K562 (cell line): Measurements from ENCODE around the gene RIOK3. TPM values are rescaled to one million over a fixed set of nuclear protein-coding genes. Genes with fewer than 3 reads are reported as not detected.

ENCODE experiments used
- DACH1 ChIP-seq: fragments of 450-650 bp; IDR thresholded peaks from 2 replicates; pipeline ENCODE4 v1.6.1; 2018; ENCODE audit not compliant: partially characterized antibody
- DDX20 ChIP-seq: fragments of 450-650 bp; IDR thresholded peaks from 2 replicates; pipeline ENCODE4 v1.6.1; 2016; ENCODE audit warnings: missing genetic modification characterization, low read depth, mild to moderate bottlenecking, missing compliant biosample characterization, moderate library complexity
- EP400 ChIP-seq: fragments of 450-650 bp; IDR thresholded peaks from 2 replicates; pipeline ENCODE4 v1.6.1; 2017; ENCODE audit warnings: antibody characterized with exemption, mild to moderate bottlenecking, moderate library complexity
- FIP1L1 ChIP-seq: fragments of 200-400 bp; formaldehyde crosslinking; IDR thresholded peaks from 2 replicates; pipeline ENCODE4 v1.6.1; 2018; ENCODE audit warnings: mild to moderate bottlenecking, low read depth, low read length; ENCODE audit not compliant: poor library complexity, severe bottlenecking
- IRF2 ChIP-seq: sonication (generic); formaldehyde crosslinking; IDR thresholded peaks from 2 replicates; pipeline ENCODE4 v1.8.1; 2022; ENCODE audit warnings: mild to moderate bottlenecking, missing genetic modification reagents
- JUN ChIP-seq, 2 experiments: sonication (generic) in 1 of 2; formaldehyde crosslinking in 1 of 2; IDR thresholded peaks; 2 replicates each; pipeline versions ENCODE4 v1.6.1 to v1.8.0; 2012 to 2022; ENCODE audit warnings: borderline replicate concordance in 2 of 2, mild to moderate bottlenecking in 2 of 2, improper control_type of control experiment in 1 of 2, low read depth in 1 of 2, low read length in 1 of 2, missing genetic modification reagents in 1 of 2
- KDM5B ChIP-seq: fragments of 200-600 bp; sonication (generic); IDR thresholded peaks from 2 replicates; pipeline ENCODE4 v1.6.1; 2012; ENCODE audit warnings: low read depth, mild to moderate bottlenecking, moderate library complexity, low read length, control low read depth, inconsistent platforms; ENCODE audit not compliant: insufficient replicate concordance
- MEF2A ChIP-seq: IDR thresholded peaks from 2 replicates; pipeline ENCODE4 v1.6.1; 2011; ENCODE audit warnings: low read depth, mild to moderate bottlenecking, low read length, moderate library complexity; ENCODE audit not compliant: control insufficient read depth
- PRDM10 ChIP-seq: fragments of 450-650 bp; IDR thresholded peaks from 2 replicates; pipeline ENCODE4 v1.6.1; 2018; ENCODE audit not compliant: partially characterized antibody
- SAP30 ChIP-seq: fragments of 200-600 bp; sonication (generic); IDR thresholded peaks from 2 replicates; pipeline ENCODE4 v1.6.1; 2012; ENCODE audit warnings: borderline replicate concordance, low read depth, mild to moderate bottlenecking, moderate library complexity, low read length, control low read depth, inconsistent platforms; ENCODE audit not compliant: insufficient read depth, poor library complexity, severe bottlenecking
- SP2 ChIP-seq: IDR thresholded peaks from 2 replicates; pipeline ENCODE4 v1.6.1; 2011; ENCODE audit warnings: mild to moderate bottlenecking, low read depth, low read length, moderate library complexity; ENCODE audit not compliant: poor library complexity, severe bottlenecking; ENCODE audit errors: extremely low read depth
- TAF1 ChIP-seq: IDR thresholded peaks from 2 replicates; pipeline ENCODE4 v1.6.1; 2011; ENCODE audit warnings: mild to moderate bottlenecking, low read length, moderate library complexity; ENCODE audit not compliant: insufficient read depth, control insufficient read depth, severe bottlenecking; ENCODE audit errors: extremely low read depth
- TCFL5 ChIP-seq: fragments of 250-450 bp; sonication (Bioruptor Pico); conservative IDR thresholded peaks from 2 replicates; pipeline ENCODE4 v1.6.1; 2021; ENCODE audit warnings: mild to moderate bottlenecking, moderate library complexity, matching md5 sums
- ZC3H4 ChIP-seq: sonication (generic); formaldehyde crosslinking; IDR thresholded peaks from 2 replicates; pipeline ENCODE4 v1.9.0; 2021; ENCODE audit warnings: missing genetic modification reagents, borderline replicate concordance
- ZNF165 ChIP-seq: fragments of 250-450 bp; sonication (Bioruptor Pico); IDR thresholded peaks from 2 replicates; pipeline ENCODE4 v1.4.0; 2020; ENCODE audit warnings: borderline replicate concordance
- ZNF175 ChIP-seq: fragments of 200-800 bp; sonication (Bioruptor generic); IDR thresholded peaks from 2 replicates; pipeline ENCODE4 v1.6.1; 2016; ENCODE audit warnings: low read depth, mild to moderate bottlenecking, missing genetic modification characterization, missing compliant biosample characterization
- ZNF583 ChIP-seq: fragments of 250-450 bp; sonication (Bioruptor Pico); IDR thresholded peaks from 2 replicates; pipeline ENCODE4 v1.4.0; 2020
- ZSCAN29 ChIP-seq: fragments of 450-650 bp; IDR thresholded peaks from 2 replicates; pipeline ENCODE4 v1.6.1; 2017
- polyA plus RNA-seq, 8 experiments: library from polyadenylated mRNA; depleted of rRNA in 4 of 8; stranded (reverse) in 5 of 8; unstranded in 3 of 8; fragments of >200 nt; fragmentation: Nextera tagmentation in 2 of 8; fragmentation: Illumina TruSeq in 1 of 8; extraction: Ambion mirVana in 2 of 8; extraction: Trizol in 1 of 8; gene quantifications; 2 replicates each; pipeline versions ENCODE4 v1.2.1 to v1.2.3, GENCODE V29; 2011 to 2014; ENCODE audit warnings: inconsistent platforms in 1 of 8, missing spikeins in 1 of 8
- total RNA-seq, 7 experiments: library from RNA; depleted of rRNA in 6 of 7; stranded (reverse); fragments of >200 nt in 6 of 7; fragmentation: Illumina TruSeq in 2 of 7; extraction: Trizol in 2 of 7; gene quantifications; 2 replicates each; pipeline versions ENCODE4 v1.2.1 to v1.2.3, GENCODE V29; 2011 to 2021; ENCODE audit warnings: low replicate concordance in 1 of 7
- TF ChIP-seq, protein P1 (sequence below): fragments of 250-450 bp; sonication (Bioruptor Pico); IDR thresholded peaks from 2 replicates; pipeline ENCODE4 v1.5.0; 2022; ENCODE audit warnings: mild to moderate bottlenecking
- TF ChIP-seq, protein P2 (sequence below): fragments of 250-450 bp; sonication (Bioruptor Pico); IDR thresholded peaks from 2 replicates; pipeline ENCODE4 v1.9.0; 2021; ENCODE audit warnings: mild to moderate bottlenecking

RIOK3 gene
- total and polyA plus RNA-seq, 9 of the 15 experiments (the other 6 are each of a cell fraction or from before 2014, with no cell fraction given), result 21.4 to 89.5 (median 62.9) TPM

- no peak for TF ChIP-seq ZNF583 (CRISPR knock-in tag)
- peak; percentile 90 for TF ChIP-seq KDM5B
- TF ChIP-seq EP400, result peak; percentile 81
- TF ChIP-seq TAF1, result peak; percentile 77
- no peak for TF ChIP-seq MEF2A
- no peak for TF ChIP-seq ZNF165
- no peak for TF ChIP-seq ZC3H4 (CRISPR knock-in tag)
- TF ChIP-seq IRF2 (CRISPR knock-in tag), result no peak
- no peak for TF ChIP-seq ZNF175 (CRISPR knock-in tag)
- TF ChIP-seq PRDM10, result no peak
- TF ChIP-seq, protein P1, sequence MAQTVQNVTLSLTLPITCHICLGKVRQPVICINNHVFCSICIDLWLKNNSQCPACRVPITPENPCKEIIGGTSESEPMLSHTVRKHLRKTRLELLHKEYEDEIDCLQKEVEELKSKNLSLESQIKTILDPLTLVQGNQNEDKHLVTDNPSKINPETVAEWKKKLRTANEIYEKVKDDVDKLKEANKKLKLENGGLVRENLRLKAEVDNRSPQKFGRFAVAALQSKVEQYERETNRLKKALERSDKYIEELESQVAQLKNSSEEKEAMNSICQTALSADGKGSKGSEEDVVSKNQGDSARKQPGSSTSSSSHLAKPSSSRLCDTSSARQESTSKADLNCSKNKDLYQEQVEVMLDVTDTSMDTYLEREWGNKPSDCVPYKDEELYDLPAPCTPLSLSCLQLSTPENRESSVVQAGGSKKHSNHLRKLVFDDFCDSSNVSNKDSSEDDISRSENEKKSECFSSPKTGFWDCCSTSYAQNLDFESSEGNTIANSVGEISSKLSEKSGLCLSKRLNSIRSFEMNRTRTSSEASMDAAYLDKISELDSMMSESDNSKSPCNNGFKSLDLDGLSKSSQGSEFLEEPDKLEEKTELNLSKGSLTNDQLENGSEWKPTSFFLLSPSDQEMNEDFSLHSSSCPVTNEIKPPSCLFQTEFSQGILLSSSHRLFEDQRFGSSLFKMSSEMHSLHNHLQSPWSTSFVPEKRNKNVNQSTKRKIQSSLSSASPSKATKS (CRISPR knock-in tag), result no peak
- no peak for TF ChIP-seq FIP1L1
- no peak for TF ChIP-seq DDX20 (tag)
- no peak for TF ChIP-seq TCFL5 (CRISPR knock-in tag)
- peak; percentile 97 for TF ChIP-seq SAP30
- no peak for TF ChIP-seq JUN (IDR thresholded peaks at IDR 0.05; ENCODE audit: borderline replicate concordance, low read depth, low read length)
- no peak for TF ChIP-seq JUN (CRISPR knock-in tag; IDR thresholded peaks at IDR 0.05; ENCODE audit: borderline replicate concordance)
- TF ChIP-seq DACH1, result peak; percentile 98
- TF ChIP-seq ZSCAN29, result no peak
- peak; percentile 44 for TF ChIP-seq SP2
- TF ChIP-seq, protein P2, sequence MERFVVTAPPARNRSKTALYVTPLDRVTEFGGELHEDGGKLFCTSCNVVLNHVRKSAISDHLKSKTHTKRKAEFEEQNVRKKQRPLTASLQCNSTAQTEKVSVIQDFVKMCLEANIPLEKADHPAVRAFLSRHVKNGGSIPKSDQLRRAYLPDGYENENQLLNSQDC (CRISPR knock-in tag), result no peak
Measured at GRCh38 chr18:23452728-23453679, at the start of gene RIOK3 (continued).
